IMR-90 (cell line): ENCODE data around the gene RIOK1. TPM values are rescaled to one million over a fixed set of nuclear protein-coding genes. Genes with fewer than 3 reads are reported as not detected.
A peak's percentile ranks its signal among the peaks of the same experiment; 100 is the strongest.

Source experiments
- ATAC-seq: fragments of 200-7000 bp; cut with Tn5 transposase; 2 replicates; pipeline ENCODE4 v1.9.1; 2020; ENCODE audit warnings: low read depth, mild to moderate bottlenecking, moderate library complexity
- BruUV-seq: library from RNA; stranded (reverse); fragments of 400-500 nt; replicated peaks from 2 replicates; lab custom pipeline; 2021; lab: Mats Ljungman, UMichigan
- CTCF ChIA-PET: fragments of 300-600 bp; formaldehyde crosslinking; extraction: SDS; loops from one replicate; lab custom pipeline; 2021; ENCODE audit warnings: antibody characterized with exemption; lab: Yijun Ruan, JAX
- POLR2A ChIA-PET: fragments of 300-600 bp; sonication (Branson Sonifier 250); formaldehyde crosslinking; loops from one replicate; lab custom pipeline; 2022; ENCODE audit warnings: antibody characterized with exemption; ENCODE audit not compliant: unreplicated experiment; lab: Charles Lee
- DNase-seq: peaks from one replicate; pipeline ENCODE4 v3.0.0; 2013
- H2AFZ ChIP-seq: replicated peaks from 2 replicates; pipeline ENCODE3; 2013; ENCODE audit warnings: low read length, mild to moderate bottlenecking; ENCODE audit not compliant: poor library complexity
- H2AK5ac ChIP-seq: 2 replicates; pipeline ENCODE4 v1.6.1; 2013; ENCODE audit warnings: low read depth, low read length, inconsistent platforms
- H2AK9ac ChIP-seq: replicated peaks from 2 replicates; pipeline ENCODE3; 2013; ENCODE audit warnings: mild to moderate bottlenecking, low read depth, low read length, moderate library complexity; ENCODE audit not compliant: poor library complexity
- H2BK120ac ChIP-seq: 2 replicates; pipeline ENCODE4 v1.6.1; 2013; ENCODE audit warnings: low read depth, low read length, inconsistent platforms
- H2BK15ac ChIP-seq: 3 replicates; pipeline ENCODE4 v1.6.1; 2013; ENCODE audit warnings: low read depth, low read length, inconsistent platforms
- H2BK20ac ChIP-seq: 2 replicates; pipeline ENCODE4 v1.6.1; 2013; ENCODE audit warnings: low read depth, mild to moderate bottlenecking, inconsistent platforms, low read length, moderate library complexity
- H2BK5ac ChIP-seq: 2 replicates; pipeline ENCODE4 v1.6.1; 2013; ENCODE audit warnings: mild to moderate bottlenecking, low read depth, low read length, inconsistent platforms; ENCODE audit not compliant: poor library complexity, severe bottlenecking
- H3K14ac ChIP-seq: replicated peaks from 2 replicates; pipeline ENCODE4 v1.6.1; 2013; ENCODE audit warnings: low read depth, low read length, inconsistent platforms
- H3K18ac ChIP-seq: 2 replicates; pipeline ENCODE4 v1.6.1; 2013; ENCODE audit warnings: low read depth, low read length, control low read depth
- H3K23ac ChIP-seq: 2 replicates; pipeline ENCODE4 v1.6.1; 2013; ENCODE audit warnings: low read depth, low read length, inconsistent platforms
- H3K27ac ChIP-seq: 2 replicates; pipeline ENCODE4 v1.5.1; 2013; ENCODE audit warnings: mild to moderate bottlenecking, control low read depth, low read length; ENCODE audit not compliant: insufficient read depth
- H3K27me3 ChIP-seq: 2 replicates; pipeline ENCODE4 v1.6.1; 2013; ENCODE audit warnings: low read length; ENCODE audit not compliant: control insufficient read depth, insufficient read depth
- H3K36me3 ChIP-seq: 2 replicates; pipeline ENCODE4 v1.6.1; 2013; ENCODE audit warnings: low read length, mixed read lengths; ENCODE audit not compliant: control insufficient read depth, insufficient read depth
- H3K4ac ChIP-seq: 2 replicates; pipeline ENCODE4 v1.6.1; 2013; ENCODE audit warnings: low read depth, low read length, inconsistent platforms
- H3K4me1 ChIP-seq: 2 replicates; pipeline ENCODE4 v1.6.1; 2013; ENCODE audit warnings: low read length, mixed read lengths; ENCODE audit not compliant: control insufficient read depth, insufficient read depth
- H3K4me2 ChIP-seq: 2 replicates; pipeline ENCODE4 v1.6.1; 2013; ENCODE audit warnings: low read depth, mild to moderate bottlenecking, control low read depth, low read length, moderate library complexity
- H3K4me3 ChIP-seq: 2 replicates; pipeline ENCODE4 v1.5.1; 2013; ENCODE audit warnings: low read depth, mild to moderate bottlenecking, control low read depth, low read length, moderate library complexity; ENCODE audit not compliant: insufficient read depth
- H3K56ac ChIP-seq: 2 replicates; pipeline ENCODE4 v1.6.1; 2013; ENCODE audit warnings: low read length, inconsistent platforms; ENCODE audit not compliant: insufficient read depth; ENCODE audit errors: extremely low read depth
- H3K79me1 ChIP-seq, 2 experiments: 2 replicates each; pipeline ENCODE4 v1.6.1; 2013; ENCODE audit warnings: low read length in 2 of 2, inconsistent platforms in 1 of 2, low read depth in 1 of 2
- H3K9ac ChIP-seq: 2 replicates; pipeline ENCODE4 v1.6.1; 2013; ENCODE audit warnings: low read depth, low read length, control low read depth
- H3K9me1 ChIP-seq: 2 replicates; pipeline ENCODE4 v1.6.1; 2013; ENCODE audit warnings: low read length, inconsistent platforms; ENCODE audit not compliant: insufficient read depth
- H3K9me3 ChIP-seq: 2 replicates; pipeline ENCODE4 v1.6.1; 2013; ENCODE audit warnings: low read length; ENCODE audit not compliant: control insufficient read depth, insufficient read depth
- H4K20me1 ChIP-seq: 2 replicates; pipeline ENCODE4 v1.6.1; 2013; ENCODE audit warnings: low read length, inconsistent platforms; ENCODE audit not compliant: insufficient read depth
- H4K5ac ChIP-seq: 2 replicates; pipeline ENCODE4 v1.6.1; 2013; ENCODE audit warnings: mild to moderate bottlenecking, low read depth, low read length, control low read depth
- H4K8ac ChIP-seq, 2 experiments: 2 replicates each; pipeline ENCODE4 v1.6.1; 2013; ENCODE audit warnings: low read depth in 2 of 2, low read length in 2 of 2, control low read depth in 1 of 2, inconsistent platforms in 1 of 2
- H4K91ac ChIP-seq: 2 replicates; pipeline ENCODE4 v1.6.1; 2013; ENCODE audit warnings: low read depth, low read length, inconsistent platforms; ENCODE audit not compliant: insufficient read depth
- CHD1 ChIP-seq: IDR thresholded peaks from 2 replicates; pipeline ENCODE4 v1.6.1; 2012; ENCODE audit warnings: low read depth, low read length, improper control_type of control experiment
- FOS ChIP-seq: fragments of 150-350 bp; IDR thresholded peaks from 2 replicates; pipeline ENCODE4 v1.6.1; 2016; ENCODE audit warnings: low read depth, low read length
- MAFK ChIP-seq: IDR thresholded peaks from 2 replicates; pipeline ENCODE4 v1.6.1; 2012; ENCODE audit warnings: low read depth, low read length, improper control_type of control experiment
- MAZ ChIP-seq: IDR thresholded peaks from 2 replicates; pipeline ENCODE4 v1.6.1; 2012; ENCODE audit warnings: low read depth, mild to moderate bottlenecking, low read length, improper control_type of control experiment, moderate library complexity, borderline replicate concordance
- NFE2L2 ChIP-seq: fragments of 150-350 bp; IDR thresholded peaks from 2 replicates; pipeline ENCODE4 v1.6.1; 2016; ENCODE audit warnings: low read depth, mild to moderate bottlenecking, low read length
- RCOR1 ChIP-seq: IDR thresholded peaks from 2 replicates; pipeline ENCODE4 v1.6.1; 2012; ENCODE audit warnings: mild to moderate bottlenecking, low read length, improper control_type of control experiment; ENCODE audit not compliant: insufficient replicate concordance
- RFX5 ChIP-seq: IDR thresholded peaks from 2 replicates; pipeline ENCODE4 v1.8.0; 2012; ENCODE audit warnings: low read depth, mild to moderate bottlenecking, low read length, moderate library complexity
- USF2 ChIP-seq: fragments of 150-350 bp; IDR thresholded peaks from 2 replicates; pipeline ENCODE4 v1.6.1; 2017; ENCODE audit warnings: mild to moderate bottlenecking, antibody characterized with exemption, low read length, low read depth
- whole genome bisulfite sequencing, 2 experiments: methylation state at CpG; one replicate each; pipeline versions ENCODE4 v1.1.5 to v1.1.7; 2013; ENCODE audit warnings: missing lambda C conversion rate in 2 of 2; ENCODE audit not compliant: insufficient read length in 1 of 2; ENCODE audit errors: extremely low coverage in 2 of 2; 5-methylcytosine and 5-hydroxymethylcytosine counted together
- dilution Hi-C: fragments of 300-500 bp; cut with HindIII; formaldehyde crosslinking; loops from one replicate; pipeline ENCODE4 v1.14.3; 2018; ENCODE audit warnings: low sequenced_read_pairs; ENCODE audit not compliant: unreplicated experiment
- in situ Hi-C: fragments of 300-500 bp; cut with MboI; formaldehyde crosslinking; loops from 3 replicates; pipeline ENCODE4 v1.14.3; 2019; ENCODE audit warnings: low sequenced_read_pairs, inconsistent platforms, mixed read lengths
- intact Hi-C: fragments of 100-400 bp; cut with micrococcal nuclease; formaldehyde crosslinking; loops from 2 replicates; pipeline ENCODE4 v1.10.0; 2022
- polyA plus RNA-seq, 3 experiments: library from polyadenylated mRNA; depleted of rRNA; stranded (reverse); fragments of >200 nt; gene quantifications; 2 replicates each; pipeline ENCODE4 v1.2.3, GENCODE V29; 2012; ENCODE audit warnings: low replicate concordance in 1 of 3
- total RNA-seq: library from RNA; depleted of rRNA; stranded (reverse); fragments of >200 nt; gene quantifications from 2 replicates; pipeline ENCODE4 v1.2.3, GENCODE V29; 2012

Gene RIOK1
- total and polyA plus RNA-seq, 2 of the 4 experiments (the other 2 are of a cell fraction), result 17.0 to 17.8 TPM

- DNase-seq (peak; percentile 7), ATAC-seq (no peak)
- Histone ChIP-seq H3K9ac (no peak overlapping the region), H2BK120ac (no peak overlapping the region), H2AK5ac (no peak overlapping the region), H3K4ac (no peak overlapping the region), H4K20me1 (no peaks in the 10 kb centered on the region), H4K8ac (no peak overlapping the region), H3K27ac (no peak overlapping the region), H3K14ac (no peak overlapping the region), H3K36me3 (no peaks in the 10 kb centered on the region), H3K79me1 (no peaks in the 10 kb centered on the region), H3K4me3 (no peak overlapping the region), H2BK15ac (no peak overlapping the region), H2BK5ac (no peak overlapping the region), H4K91ac (no peak overlapping the region), H3K4me2 (no peak overlapping the region), H2AFZ (peak overlapping the region; percentile 68), H3K56ac (no peak overlapping the region), H3K9me1 (peaks cover 3% of the 10 kb centered on the region; the same call in 1 of the 2 replicates), H3K23ac (no peak overlapping the region), H2AK9ac (no peak overlapping the region), H2BK20ac (no peak overlapping the region), H3K4me1 (peaks cover 5% of the 10 kb centered on the region; the same call in 1 of the 2 replicates), H4K5ac (no peak overlapping the region), H3K27me3 (no peaks in the 10 kb centered on the region; the same call in 1 of the 2 replicates), H3K9me3 (no peaks in the 10 kb centered on the region), H3K18ac (no peak overlapping the region)
- CTCF ChIA-PET, result interaction anchor here (0.6 kb wide), 1 partner anchor 286 kb away, joined by 3 read pairs; no protein-coding TSS in a partner anchor
- BruUV-seq, result no TSS peak
- POLR2A ChIA-PET, result no interaction called here
- TF ChIP-seq CHD1 (no peak), NFE2L2 (no peak), RCOR1 (no peak), FOS (no peak), USF2 (no peak), RFX5 (no peak), MAFK (no peak), MAZ (no peak)
- WGBS, 2 experiments, result 48% methylated on average over 7 of the region's 24 CpGs; no CpG with 5 or more reads in 1 of the 2 experiments
- intact Hi-C loops, result no loop called here
- dilution Hi-C loops, result no loop called here
- in situ Hi-C loops, result no loop called here
Measured at GRCh38 chr6:7431674-7432390, 42.2 kb downstream of the RIOK1 start.
